GM12865 (cell line): ENCODE results near the gene DCDC2.
A peak's percentile ranks its signal among the peaks of the same experiment; 100 is the strongest.

Source experiments
- DNase-seq: peaks from one replicate; pipeline ENCODE4 v3.0.0; 2010; ENCODE audit warnings: low read depth
- H3K4me3 ChIP-seq: 2 replicates; pipeline ENCODE4 v1.5.1; 2011; ENCODE audit warnings: mild to moderate bottlenecking, low read depth, low read length, control low read depth
- CTCF ChIP-seq: IDR thresholded peaks from 2 replicates; pipeline ENCODE4 v1.5.1; 2011; ENCODE audit warnings: low read length, control low read depth, low read depth, inconsistent platforms; ENCODE audit not compliant: insufficient read depth; ENCODE audit errors: missing control alignments

The DCDC2 gene

GRCh38 chr6:24257282-24257681 is 100.6 kb downstream of the DCDC2 start:
- TF ChIP-seq CTCF, result no peak
- H3K4me3 ChIP-seq, result no peak overlapping the region
- DNase-seq, result no peak

- no peak overlapping the region for H3K4me3 ChIP-seq
- TF ChIP-seq CTCF, result no peak
Observed at GRCh38 chr6:24255676-24256075, 102.2 kb downstream of the DCDC2 start.

GRCh38 chr6:24253360-24253759 is 104.5 kb downstream of the DCDC2 start:
- H3K4me3 ChIP-seq, result no peak overlapping the region
- no peak for TF ChIP-seq CTCF
- no peak for DNase-seq

More at GRCh38 chr6:24255676-24256075, 102.2 kb downstream of the DCDC2 start:
- peak; percentile 71 for DNase-seq

GRCh38 chr6:24252280-24252679 is 105.6 kb downstream of the DCDC2 start:
- no peak for DNase-seq
- H3K4me3 ChIP-seq, result no peak overlapping the region
- TF ChIP-seq CTCF, result no peak

- DNase-seq, result no peak
- no peak overlapping the region for H3K4me3 ChIP-seq
- TF ChIP-seq CTCF, result no peak
Observed at GRCh38 chr6:24251339-24251738, 106.5 kb downstream of the DCDC2 start.

GRCh38 chr6:24249926-24250325 is 107.9 kb downstream of the DCDC2 start:
- H3K4me3 ChIP-seq, result no peak overlapping the region
- DNase-seq, result no peak
- TF ChIP-seq CTCF, result no peak

- no peak for DNase-seq
- H3K4me3 ChIP-seq, result no peak overlapping the region
- TF ChIP-seq CTCF, result no peak
Observed at GRCh38 chr6:24245275-24245674, 112.6 kb downstream of the DCDC2 start.
